IMR-90 (cell line): ENCODE measurements around the gene RNF144B. TPM values are rescaled to one million over a fixed set of nuclear protein-coding genes. Genes with fewer than 3 reads are reported as not detected.

Experiments
- ATAC-seq: fragments of 200-7000 bp; cut with Tn5 transposase; 2 replicates; pipeline ENCODE4 v1.9.1; 2020; ENCODE audit warnings: low read depth, mild to moderate bottlenecking, moderate library complexity
- BruUV-seq: library from RNA; stranded (reverse); fragments of 400-500 nt; replicated peaks from 2 replicates; lab custom pipeline; 2021; lab: Mats Ljungman, UMichigan
- CTCF ChIA-PET: fragments of 300-600 bp; formaldehyde crosslinking; extraction: SDS; loops from one replicate; lab custom pipeline; 2021; ENCODE audit warnings: antibody characterized with exemption; lab: Yijun Ruan, JAX
- POLR2A ChIA-PET: fragments of 300-600 bp; sonication (Branson Sonifier 250); formaldehyde crosslinking; loops from one replicate; lab custom pipeline; 2022; ENCODE audit warnings: antibody characterized with exemption; ENCODE audit not compliant: unreplicated experiment; lab: Charles Lee
- DNase-seq: peaks from one replicate; pipeline ENCODE4 v3.0.0; 2013
- H2AFZ ChIP-seq: replicated peaks from 2 replicates; pipeline ENCODE3; 2013; ENCODE audit warnings: low read length, mild to moderate bottlenecking; ENCODE audit not compliant: poor library complexity
- H2AK5ac ChIP-seq: 2 replicates; pipeline ENCODE4 v1.6.1; 2013; ENCODE audit warnings: low read depth, low read length, inconsistent platforms
- H2AK9ac ChIP-seq: replicated peaks from 2 replicates; pipeline ENCODE3; 2013; ENCODE audit warnings: mild to moderate bottlenecking, low read depth, low read length, moderate library complexity; ENCODE audit not compliant: poor library complexity
- H2BK120ac ChIP-seq: 2 replicates; pipeline ENCODE4 v1.6.1; 2013; ENCODE audit warnings: low read depth, low read length, inconsistent platforms
- H2BK15ac ChIP-seq: 3 replicates; pipeline ENCODE4 v1.6.1; 2013; ENCODE audit warnings: low read depth, low read length, inconsistent platforms
- H2BK20ac ChIP-seq: 2 replicates; pipeline ENCODE4 v1.6.1; 2013; ENCODE audit warnings: low read depth, mild to moderate bottlenecking, inconsistent platforms, low read length, moderate library complexity
- H2BK5ac ChIP-seq: 2 replicates; pipeline ENCODE4 v1.6.1; 2013; ENCODE audit warnings: mild to moderate bottlenecking, low read depth, low read length, inconsistent platforms; ENCODE audit not compliant: poor library complexity, severe bottlenecking
- H3K14ac ChIP-seq: replicated peaks from 2 replicates; pipeline ENCODE4 v1.6.1; 2013; ENCODE audit warnings: low read depth, low read length, inconsistent platforms
- H3K18ac ChIP-seq: 2 replicates; pipeline ENCODE4 v1.6.1; 2013; ENCODE audit warnings: low read depth, low read length, control low read depth
- H3K23ac ChIP-seq: 2 replicates; pipeline ENCODE4 v1.6.1; 2013; ENCODE audit warnings: low read depth, low read length, inconsistent platforms
- H3K27ac ChIP-seq: 2 replicates; pipeline ENCODE4 v1.5.1; 2013; ENCODE audit warnings: mild to moderate bottlenecking, control low read depth, low read length; ENCODE audit not compliant: insufficient read depth
- H3K27me3 ChIP-seq: 2 replicates; pipeline ENCODE4 v1.6.1; 2013; ENCODE audit warnings: low read length; ENCODE audit not compliant: control insufficient read depth, insufficient read depth
- H3K36me3 ChIP-seq: 2 replicates; pipeline ENCODE4 v1.6.1; 2013; ENCODE audit warnings: low read length, mixed read lengths; ENCODE audit not compliant: control insufficient read depth, insufficient read depth
- H3K4ac ChIP-seq: 2 replicates; pipeline ENCODE4 v1.6.1; 2013; ENCODE audit warnings: low read depth, low read length, inconsistent platforms
- H3K4me1 ChIP-seq: 2 replicates; pipeline ENCODE4 v1.6.1; 2013; ENCODE audit warnings: low read length, mixed read lengths; ENCODE audit not compliant: control insufficient read depth, insufficient read depth
- H3K4me2 ChIP-seq: 2 replicates; pipeline ENCODE4 v1.6.1; 2013; ENCODE audit warnings: low read depth, mild to moderate bottlenecking, control low read depth, low read length, moderate library complexity
- H3K4me3 ChIP-seq: 2 replicates; pipeline ENCODE4 v1.5.1; 2013; ENCODE audit warnings: low read depth, mild to moderate bottlenecking, control low read depth, low read length, moderate library complexity; ENCODE audit not compliant: insufficient read depth
- H3K56ac ChIP-seq: 2 replicates; pipeline ENCODE4 v1.6.1; 2013; ENCODE audit warnings: low read length, inconsistent platforms; ENCODE audit not compliant: insufficient read depth; ENCODE audit errors: extremely low read depth
- H3K79me1 ChIP-seq, 2 experiments: 2 replicates each; pipeline ENCODE4 v1.6.1; 2013; ENCODE audit warnings: low read length in 2 of 2, inconsistent platforms in 1 of 2, low read depth in 1 of 2
- H3K9ac ChIP-seq: 2 replicates; pipeline ENCODE4 v1.6.1; 2013; ENCODE audit warnings: low read depth, low read length, control low read depth
- H3K9me1 ChIP-seq: 2 replicates; pipeline ENCODE4 v1.6.1; 2013; ENCODE audit warnings: low read length, inconsistent platforms; ENCODE audit not compliant: insufficient read depth
- H3K9me3 ChIP-seq: 2 replicates; pipeline ENCODE4 v1.6.1; 2013; ENCODE audit warnings: low read length; ENCODE audit not compliant: control insufficient read depth, insufficient read depth
- H4K20me1 ChIP-seq: 2 replicates; pipeline ENCODE4 v1.6.1; 2013; ENCODE audit warnings: low read length, inconsistent platforms; ENCODE audit not compliant: insufficient read depth
- H4K5ac ChIP-seq: 2 replicates; pipeline ENCODE4 v1.6.1; 2013; ENCODE audit warnings: mild to moderate bottlenecking, low read depth, low read length, control low read depth
- H4K8ac ChIP-seq, 2 experiments: 2 replicates each; pipeline ENCODE4 v1.6.1; 2013; ENCODE audit warnings: low read depth in 2 of 2, low read length in 2 of 2, control low read depth in 1 of 2, inconsistent platforms in 1 of 2
- H4K91ac ChIP-seq: 2 replicates; pipeline ENCODE4 v1.6.1; 2013; ENCODE audit warnings: low read depth, low read length, inconsistent platforms; ENCODE audit not compliant: insufficient read depth
- CHD1 ChIP-seq: IDR thresholded peaks from 2 replicates; pipeline ENCODE4 v1.6.1; 2012; ENCODE audit warnings: low read depth, low read length, improper control_type of control experiment
- CTCF ChIP-seq: conservative IDR thresholded peaks from 2 replicates; pipeline ENCODE4 v1.5.1; 2012; ENCODE audit warnings: mild to moderate bottlenecking, low read depth, low read length, improper control_type of control experiment
- ELK1 ChIP-seq: fragments of 150-350 bp; IDR thresholded peaks from 2 replicates; pipeline ENCODE4 v1.6.1; 2016; ENCODE audit warnings: low read depth, mild to moderate bottlenecking, low read length, moderate library complexity, borderline replicate concordance
- FOS ChIP-seq: fragments of 150-350 bp; IDR thresholded peaks from 2 replicates; pipeline ENCODE4 v1.6.1; 2016; ENCODE audit warnings: low read depth, low read length
- MAFK ChIP-seq: IDR thresholded peaks from 2 replicates; pipeline ENCODE4 v1.6.1; 2012; ENCODE audit warnings: low read depth, low read length, improper control_type of control experiment
- MAZ ChIP-seq: IDR thresholded peaks from 2 replicates; pipeline ENCODE4 v1.6.1; 2012; ENCODE audit warnings: low read depth, mild to moderate bottlenecking, low read length, improper control_type of control experiment, moderate library complexity, borderline replicate concordance
- MXI1 ChIP-seq: IDR thresholded peaks from 2 replicates; pipeline ENCODE4 v1.6.1; 2012; ENCODE audit warnings: low read depth, mild to moderate bottlenecking, low read length, moderate library complexity, borderline replicate concordance
- NFE2L2 ChIP-seq: fragments of 150-350 bp; IDR thresholded peaks from 2 replicates; pipeline ENCODE4 v1.6.1; 2016; ENCODE audit warnings: low read depth, mild to moderate bottlenecking, low read length
- POLR2A ChIP-seq: IDR thresholded peaks from 2 replicates; pipeline ENCODE4 v1.6.1; 2012; ENCODE audit warnings: mild to moderate bottlenecking, low read depth, low read length
- RAD21 ChIP-seq: IDR thresholded peaks from 2 replicates; pipeline ENCODE4 v1.6.1; 2012; ENCODE audit warnings: low read length, improper control_type of control experiment
- RFX5 ChIP-seq: IDR thresholded peaks from 2 replicates; pipeline ENCODE4 v1.8.0; 2012; ENCODE audit warnings: low read depth, mild to moderate bottlenecking, low read length, moderate library complexity
- SMC3 ChIP-seq: fragments of 150-350 bp; IDR thresholded peaks from 2 replicates; pipeline ENCODE4 v1.6.1; 2016; ENCODE audit warnings: low read depth, mild to moderate bottlenecking, antibody characterized with exemption, low read length, moderate library complexity
- WGBS, 2 experiments: methylation state at CpG; one replicate each; pipeline versions ENCODE4 v1.1.5 to v1.1.7; 2013; ENCODE audit warnings: missing lambda C conversion rate in 2 of 2; ENCODE audit not compliant: insufficient read length in 1 of 2; ENCODE audit errors: extremely low coverage in 2 of 2; 5-methylcytosine and 5-hydroxymethylcytosine counted together
- dilution Hi-C: fragments of 300-500 bp; cut with HindIII; formaldehyde crosslinking; loops from one replicate; pipeline ENCODE4 v1.14.3; 2018; ENCODE audit warnings: low sequenced_read_pairs; ENCODE audit not compliant: unreplicated experiment
- in situ Hi-C: fragments of 300-500 bp; cut with MboI; formaldehyde crosslinking; loops from 3 replicates; pipeline ENCODE4 v1.14.3; 2019; ENCODE audit warnings: low sequenced_read_pairs, inconsistent platforms, mixed read lengths
- intact Hi-C: fragments of 100-400 bp; cut with micrococcal nuclease; formaldehyde crosslinking; loops from 2 replicates; pipeline ENCODE4 v1.10.0; 2022
- polyA plus RNA-seq, 3 experiments: library from polyadenylated mRNA; depleted of rRNA; stranded (reverse); fragments of >200 nt; gene quantifications; 2 replicates each; pipeline ENCODE4 v1.2.3, GENCODE V29; 2012; ENCODE audit warnings: low replicate concordance in 1 of 3
- total RNA-seq: library from RNA; depleted of rRNA; stranded (reverse); fragments of >200 nt; gene quantifications from 2 replicates; pipeline ENCODE4 v1.2.3, GENCODE V29; 2012
- TF ChIP-seq, protein P1 (sequence below): fragments of 150-350 bp; IDR thresholded peaks from 2 replicates; pipeline ENCODE4 v1.6.1; 2017; ENCODE audit warnings: mild to moderate bottlenecking, antibody characterized with exemption, low read length, low read depth

RNF144B gene
- total and polyA plus RNA-seq, 2 of the 4 experiments (the other 2 are of a cell fraction), result 0.44 to 2.7 TPM

DNA sequence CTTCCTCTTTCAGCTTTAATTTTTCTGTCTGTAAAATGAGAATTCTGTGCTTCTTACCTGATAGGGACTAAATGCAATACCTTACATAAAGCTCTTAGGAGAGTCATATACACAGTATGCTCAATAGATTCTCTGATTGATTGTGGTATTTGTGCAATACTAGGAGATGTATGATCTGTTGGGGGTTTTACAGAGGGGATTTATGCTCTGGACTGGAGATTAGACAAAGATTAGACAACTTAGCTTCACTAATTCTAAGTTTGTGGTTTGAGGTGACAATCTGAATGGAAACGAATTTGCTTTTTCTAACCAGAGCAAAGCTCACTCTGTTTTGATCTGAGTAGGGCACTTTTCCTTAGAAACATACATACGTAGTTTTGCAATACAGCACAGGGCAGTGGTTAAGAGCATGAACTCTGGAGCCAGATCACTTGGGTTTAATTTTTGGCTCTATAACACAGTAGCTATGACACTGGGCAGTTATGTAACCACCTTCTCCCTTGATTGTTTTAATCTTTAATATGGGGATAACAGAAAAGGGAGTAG is 126.2 kb downstream of the RNF144B start:
- TF ChIP-seq ELK1, result no peak
- TF ChIP-seq MAZ, result no peak
- TF ChIP-seq POLR2A, result no peak
- no peak for TF ChIP-seq RAD21
- TF ChIP-seq RFX5, result no peak
- TF ChIP-seq SMC3, result no peak
- TF ChIP-seq MXI1, result no peak
- TF ChIP-seq CHD1, result no peak
- no peak for TF ChIP-seq MAFK
- TF ChIP-seq, protein P1, sequence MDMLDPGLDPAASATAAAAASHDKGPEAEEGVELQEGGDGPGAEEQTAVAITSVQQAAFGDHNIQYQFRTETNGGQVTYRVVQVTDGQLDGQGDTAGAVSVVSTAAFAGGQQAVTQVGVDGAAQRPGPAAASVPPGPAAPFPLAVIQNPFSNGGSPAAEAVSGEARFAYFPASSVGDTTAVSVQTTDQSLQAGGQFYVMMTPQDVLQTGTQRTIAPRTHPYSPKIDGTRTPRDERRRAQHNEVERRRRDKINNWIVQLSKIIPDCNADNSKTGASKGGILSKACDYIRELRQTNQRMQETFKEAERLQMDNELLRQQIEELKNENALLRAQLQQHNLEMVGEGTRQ, result no peak
- TF ChIP-seq FOS, result no peak
- TF ChIP-seq NFE2L2, result no peak
- no peak for TF ChIP-seq CTCF
- no CpG with 5 or more reads among the region's 2 CpGs for WGBS, 2 experiments
- Histone ChIP-seq H3K79me1 (no peaks in the 10 kb centered on the region), H2AFZ (no peak overlapping the region), H3K4me3 (no peak overlapping the region), H2BK20ac (no peak overlapping the region), H3K18ac (no peak overlapping the region), H3K23ac (no peak overlapping the region), H2BK5ac (no peak overlapping the region), H4K91ac (no peak overlapping the region), H4K5ac (no peak overlapping the region), H3K4ac (no peak overlapping the region), H3K27me3 (0 out of 2 replicates have a peak, but pooled peaks cover 3% of the 10 kb centered on the region), H3K4me2 (no peak overlapping the region), H3K27ac (no peak overlapping the region), H3K56ac (no peak overlapping the region), H3K36me3 (no peaks in the 10 kb centered on the region), H4K20me1 (no peaks in the 10 kb centered on the region), H3K4me1 (0 out of 2 replicates have a peak, but pooled peaks cover 2% of the 10 kb centered on the region), H3K9me3 (no peaks in the 10 kb centered on the region), H2BK120ac (no peak overlapping the region), H4K8ac (no peak overlapping the region), H2AK9ac (no peak overlapping the region), H2BK15ac (no peak overlapping the region), H3K9ac (no peak overlapping the region), H3K14ac (no peak overlapping the region), H3K9me1 (no peaks in the 10 kb centered on the region), H2AK5ac (no peak overlapping the region)
- DNase-seq (no peak), ATAC-seq (no peak)
- ChIA-PET POLR2A (no interaction called here), CTCF (interaction anchor here (0.6 kb wide), 1 partner anchor 328 kb away, joined by 4 read pairs; no protein-coding TSS in a partner anchor)
- no TSS peak for BruUV-seq
- dilution Hi-C loops (no loop called here), in situ Hi-C loops (no loop called here), intact Hi-C loops (no loop called here)
